DMS153 treated with DMSO at 0.1 percent for 48 hours (cell line): ENCODE measurements around the gene ARHGAP27.

Experiments
- DNase-seq: peaks from one replicate; lab custom pipeline; 2025; ENCODE audit not compliant: unreplicated experiment; lab: John Stamatoyannopoulos, UW

The ARHGAP27 gene

GRCh38 chr17:45410144-45411091 lies 22.3 kb downstream of the ARHGAP27 start:
- DNase-seq, result no peak

GRCh38 chr17:45409659-45410076 lies 23.0 kb downstream of the ARHGAP27 start:
- DNase-seq, result no peak

- DNase-seq, result no peak
Measured at GRCh38 chr17:45408611-45409421, 23.9 kb downstream of the ARHGAP27 start.

- no peak for DNase-seq
Measured at GRCh38 chr17:45406107-45406506, 26.6 kb downstream of the ARHGAP27 start.

- no peak for DNase-seq
Measured at GRCh38 chr17:45405250-45406086, 27.2 kb downstream of the ARHGAP27 start.

GRCh38 chr17:45404870-45405249 lies 27.8 kb downstream of the ARHGAP27 start:
- DNase-seq, result no peak

GRCh38 chr17:45403906-45404490 lies 28.7 kb downstream of the ARHGAP27 start:
- DNase-seq, result no peak

- DNase-seq, result no peak
Measured at GRCh38 chr17:45402916-45403315, 29.8 kb downstream of the ARHGAP27 start.

GRCh38 chr17:45398800-45399199 lies 33.9 kb downstream of the ARHGAP27 start:
- DNase-seq, result no peak

GRCh38 chr17:45397796-45398195 lies 34.9 kb downstream of the ARHGAP27 start:
- DNase-seq, result no peak

GRCh38 chr17:45396496-45397205 lies 36.0 kb downstream of the ARHGAP27 start:
- DNase-seq, result no peak

GRCh38 chr17:45395569-45396415 lies 36.9 kb downstream of the ARHGAP27 start:
- DNase-seq, result no peak

GRCh38 chr17:45394913-45395568 lies 37.6 kb downstream of the ARHGAP27 start:
- no peak for DNase-seq

- no peak for DNase-seq
Measured at GRCh38 chr17:45394564-45394912, 38.1 kb downstream of the ARHGAP27 start.

GRCh38 chr17:45394091-45394490 lies 38.6 kb downstream of the ARHGAP27 start:
- DNase-seq, result no peak

GRCh38 chr17:45393411-45393810 lies 39.3 kb downstream of the ARHGAP27 start:
- no peak for DNase-seq

GRCh38 chr17:45391918-45392317 lies 40.8 kb downstream of the ARHGAP27 start:
- DNase-seq, result no peak

- DNase-seq, result no peak
Measured at GRCh38 chr17:45391291-45391690, 41.4 kb downstream of the ARHGAP27 start.

GRCh38 chr17:45389354-45389753 lies 43.3 kb downstream of the ARHGAP27 start:
- no peak for DNase-seq
